ENCODE measurements around the gene FGF13. TPM values are rescaled to one million over a fixed set of nuclear protein-coding genes. Genes with fewer than 3 reads are reported as not detected.

FGF13 gene
- total RNA-seq (2014; rRNA removed; shearing (Covaris generic)) = 55.6 and 59.0 TPM in 2 replicates

GRCh38 chrX:138711399-138712347, at the start of gene FGF13:
FGF13 (minus strand) TSS chrX:138711717; CDS start chrX:138711003, 714 bp downstream.
- Histone ChIP-seq H3K27me3 (no peaks in the 10 kb centered on the region), H3K4me1 (no peaks in the 10 kb centered on the region), H3K36me3 (no peaks in the 10 kb centered on the region), H3K27ac (no peak within 1 kb of the TSS), H3K4me3 (peak within 1 kb of the TSS; percentile 56), H3K9me3 (replicated peaks) (no peaks in the 10 kb centered on the region)
- DNase-seq = peak; percentile 42 to 56

- H3K36me3 ChIP-seq = no peaks in the 10 kb centered on the region
- DNase-seq = no peak
- H3K27me3 ChIP-seq = no peaks in the 10 kb centered on the region
- H3K9me3 ChIP-seq (replicated peaks) = no peaks in the 10 kb centered on the region
- peaks cover 9% of the 10 kb centered on the region for H3K4me1 ChIP-seq
- H3K27ac ChIP-seq = no peak overlapping the region
- no peak overlapping the region for H3K4me3 ChIP-seq
Observed at GRCh38 chrX:138759217-138759943, 47.9 kb upstream of the FGF13 start.

GRCh38 chrX:138756234-138756633, 44.7 kb upstream of the FGF13 start:
- Histone ChIP-seq H3K9me3 (replicated peaks) (no peaks in the 10 kb centered on the region), H3K4me1 (peaks cover 9% of the 10 kb centered on the region), H3K36me3 (no peaks in the 10 kb centered on the region), H3K27ac (peak overlapping the region; percentile 73), H3K27me3 (no peaks in the 10 kb centered on the region), H3K4me3 (no peak overlapping the region)
- peak; percentile 84 to 89 for DNase-seq

- H3K4me1 ChIP-seq = peaks cover 9% of the 10 kb centered on the region
Observed at GRCh38 chrX:138754861-138755260, 43.3 kb upstream of the FGF13 start.

GRCh38 chrX:138748480-138748879, 37.0 kb upstream of the FGF13 start:
- peak in 1 of 2 experiments; percentile 42 for DNase-seq

More at GRCh38 chrX:138754861-138755260, 43.3 kb upstream of the FGF13 start:
- H3K9me3 ChIP-seq (replicated peaks) = no peaks in the 10 kb centered on the region
- no peak overlapping the region for H3K27ac ChIP-seq
- H3K4me3 ChIP-seq = no peak overlapping the region
- H3K36me3 ChIP-seq = no peaks in the 10 kb centered on the region
- no peak for DNase-seq
- no peaks in the 10 kb centered on the region for H3K27me3 ChIP-seq

GRCh38 chrX:138745196-138745595, 33.7 kb upstream of the FGF13 start:
- H3K27ac ChIP-seq = no peak overlapping the region
- DNase-seq = peak; percentile 22 to 71
- no peaks in the 10 kb centered on the region for H3K36me3 ChIP-seq
- H3K4me1 ChIP-seq = peaks cover 7% of the 10 kb centered on the region
- H3K4me3 ChIP-seq = no peak overlapping the region
- no peaks in the 10 kb centered on the region for H3K27me3 ChIP-seq
- H3K9me3 ChIP-seq (replicated peaks) = no peaks in the 10 kb centered on the region

More at GRCh38 chrX:138748480-138748879, 37.0 kb upstream of the FGF13 start:
- Histone ChIP-seq H3K4me3 (no peak overlapping the region), H3K27ac (no peak overlapping the region), H3K4me1 (no peaks in the 10 kb centered on the region), H3K27me3 (no peaks in the 10 kb centered on the region), H3K9me3 (replicated peaks) (no peaks in the 10 kb centered on the region), H3K36me3 (no peaks in the 10 kb centered on the region)

- Histone ChIP-seq H3K27ac (no peak overlapping the region), H3K4me3 (no peak overlapping the region), H3K4me1 (peaks cover 11% of the 10 kb centered on the region), H3K27me3 (no peaks in the 10 kb centered on the region), H3K36me3 (no peaks in the 10 kb centered on the region), H3K9me3 (replicated peaks) (no peaks in the 10 kb centered on the region)
- no peak for DNase-seq
Observed at GRCh38 chrX:138742217-138742616, 30.7 kb upstream of the FGF13 start.

GRCh38 chrX:138740341-138740740, 28.8 kb upstream of the FGF13 start:
- peaks cover 11% of the 10 kb centered on the region for H3K4me1 ChIP-seq
- DNase-seq = peak; percentile 64 to 84
- H3K9me3 ChIP-seq (replicated peaks) = no peaks in the 10 kb centered on the region
- no peaks in the 10 kb centered on the region for H3K27me3 ChIP-seq
- H3K27ac ChIP-seq = peak overlapping the region; percentile 91
- H3K4me3 ChIP-seq = peak overlapping the region; percentile 39
- no peaks in the 10 kb centered on the region for H3K36me3 ChIP-seq

GRCh38 chrX:138723301-138723700, 11.8 kb upstream of the FGF13 start:
- H3K36me3 ChIP-seq = no peaks in the 10 kb centered on the region
- no peak for DNase-seq
- H3K4me1 ChIP-seq = no peaks in the 10 kb centered on the region
- H3K4me3 ChIP-seq = no peak overlapping the region
- H3K27ac ChIP-seq = no peak overlapping the region
- H3K9me3 ChIP-seq (replicated peaks) = no peaks in the 10 kb centered on the region
- H3K27me3 ChIP-seq = no peaks in the 10 kb centered on the region

- Histone ChIP-seq H3K4me3 (no peak overlapping the region), H3K27ac (no peak overlapping the region), H3K9me3 (replicated peaks) (no peaks in the 10 kb centered on the region), H3K36me3 (no peaks in the 10 kb centered on the region), H3K27me3 (no peaks in the 10 kb centered on the region), H3K4me1 (no peaks in the 10 kb centered on the region)
- DNase-seq = no peak
Observed at GRCh38 chrX:138719396-138719795, 7.9 kb upstream of the FGF13 start.

- Histone ChIP-seq H3K4me3 (no peak overlapping the region), H3K27me3 (no peaks in the 10 kb centered on the region), H3K9me3 (replicated peaks) (no peaks in the 10 kb centered on the region), H3K36me3 (no peaks in the 10 kb centered on the region), H3K27ac (no peak overlapping the region), H3K4me1 (no peaks in the 10 kb centered on the region)
- DNase-seq = no peak
Observed at GRCh38 chrX:138718941-138719340, 7.4 kb upstream of the FGF13 start.

GRCh38 chrX:138710866-138711341, 613 bp downstream of the FGF13 start:
- H3K27me3 ChIP-seq = no peaks in the 10 kb centered on the region
- no peaks in the 10 kb centered on the region for H3K36me3 ChIP-seq
- peak overlapping the region; percentile 56 for H3K4me3 ChIP-seq
- DNase-seq = peak; percentile 2 to 6
- no peaks in the 10 kb centered on the region for H3K9me3 ChIP-seq (replicated peaks)
- H3K4me1 ChIP-seq = no peaks in the 10 kb centered on the region
- no peak overlapping the region for H3K27ac ChIP-seq

GRCh38 chrX:138709886-138710791, 1.4 kb downstream of the FGF13 start:
- Histone ChIP-seq H3K27me3 (no peaks in the 10 kb centered on the region), H3K4me3 (peak overlapping the region; percentile 56), H3K4me1 (no peaks in the 10 kb centered on the region), H3K9me3 (replicated peaks) (no peaks in the 10 kb centered on the region), H3K27ac (no peak overlapping the region), H3K36me3 (no peaks in the 10 kb centered on the region)
- peak; percentile 3 to 23 for DNase-seq

GRCh38 chrX:138708268-138708667, 3.2 kb downstream of the FGF13 start:
- Histone ChIP-seq H3K9me3 (replicated peaks) (no peaks in the 10 kb centered on the region), H3K27me3 (no peaks in the 10 kb centered on the region), H3K4me1 (no peaks in the 10 kb centered on the region), H3K27ac (no peak overlapping the region), H3K4me3 (no peak overlapping the region), H3K36me3 (no peaks in the 10 kb centered on the region)
- no peak for DNase-seq

Measured in SJCRH30 (cell line).